Measurements from ENCODE around the gene AGK. TPM values are rescaled to one million over a fixed set of nuclear protein-coding genes. Genes with fewer than 3 reads are reported as not detected.
A peak's percentile ranks its signal among the peaks of the same experiment; 100 is the strongest.

AGK gene
- total and polyA plus RNA-seq, 4 donors = 7.2 to 13.6 (median 8.9) TPM

DNA sequence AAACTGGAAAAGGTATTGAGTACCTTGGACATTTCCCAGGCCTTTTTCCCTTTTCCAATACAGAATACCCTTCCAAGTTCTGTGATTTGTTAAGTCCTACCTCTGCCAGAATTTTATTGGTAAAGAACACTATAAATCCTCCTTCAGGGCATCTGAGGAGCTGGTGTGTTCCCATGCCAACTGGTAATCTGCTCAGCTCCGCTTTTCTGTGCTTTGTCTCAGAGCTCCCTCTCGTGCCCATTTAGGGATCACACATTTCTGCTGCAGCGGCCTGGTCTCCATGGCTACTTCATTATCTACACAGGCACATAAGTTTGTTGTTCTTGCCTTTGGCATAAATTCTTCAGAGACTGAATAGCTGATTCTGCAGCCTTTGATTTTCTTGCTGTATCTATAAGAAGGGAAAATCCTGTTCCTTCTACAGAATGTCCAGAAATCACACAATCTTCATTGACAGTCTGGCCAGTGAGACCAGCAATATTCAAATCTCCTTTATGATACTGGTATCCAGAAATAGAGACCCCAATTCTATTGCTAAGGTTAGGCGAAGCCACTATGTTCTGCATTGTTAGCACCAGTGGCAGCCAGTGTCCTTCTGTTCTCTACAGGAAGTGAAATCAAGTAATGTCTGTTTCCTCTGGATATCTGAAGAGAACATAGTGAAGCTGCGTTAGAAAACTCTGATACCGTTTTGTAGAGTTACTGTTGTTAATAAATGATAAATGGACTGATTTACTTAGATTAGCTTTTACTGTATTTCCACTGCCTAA, 98.8 kb downstream of the AGK start:
- no peak overlapping the region for H3K4me3 ChIP-seq (ENCODE audit: low read depth in 1 of 3, low read length in 3 of 3)
- TF ChIP-seq FOXA1 (IDR thresholded peaks at IDR 0.05) = no peak
- TF ChIP-seq RAD21 (IDR thresholded peaks at IDR 0.05) = peak; percentile 89
- TF ChIP-seq CTCF (IDR thresholded peaks at IDR 0.05; ENCODE audit: low read depth, low read length, missing input control) = peak; percentile 63
- TF ChIP-seq EGR1 (IDR thresholded peaks at IDR 0.05; ENCODE audit: low read depth in 2 of 2) = no peak
- no peak for TF ChIP-seq TAF1 (conservative IDR thresholded peaks at IDR 0.05)
- peaks cover 0 to 6% (median 0%) of the 10 kb centered on the region in 4 donors for H3K4me1 ChIP-seq (ENCODE audit: control insufficient read depth in 4 of 4, insufficient read depth in 4 of 4, low read length in 3 of 4)
- H3K27ac ChIP-seq (ENCODE audit: low read depth in 1 of 2, low read length in 2 of 2) = no peak overlapping the region
- no peaks in the 10 kb centered on the region for H3K9me3 ChIP-seq (ENCODE audit: control insufficient read depth in 4 of 4, low read length in 3 of 4)
- WGBS = 47% methylated on average over 6 of the region's 6 CpGs
- H3K9ac ChIP-seq (ENCODE audit: low read depth in 1 of 2, low read length in 2 of 2) = no peak overlapping the region
- no peaks in the 10 kb centered on the region for H3K27me3 ChIP-seq (ENCODE audit: control insufficient read depth in 4 of 4, insufficient read depth in 4 of 4, low read length in 3 of 4)
- H3K36me3 ChIP-seq (ENCODE audit: control insufficient read depth in 4 of 4, insufficient read depth in 3 of 4, low read depth in 1 of 4, low read length in 3 of 4) = peaks cover 0 to 5% (median 1%) of the 10 kb centered on the region in 4 donors
- DNase-seq (ENCODE audit: low spot score) = no peak

GRCh38 chr7:141651417-141651816, 100.2 kb downstream of the AGK start:
- Histone ChIP-seq H3K9me3 (ENCODE audit: control insufficient read depth in 4 of 4, low read length in 3 of 4) (no peaks in the 10 kb centered on the region), H3K9ac (ENCODE audit: low read depth in 1 of 2, low read length in 2 of 2) (no peak overlapping the region), H3K36me3 (ENCODE audit: control insufficient read depth in 4 of 4, insufficient read depth in 3 of 4, low read depth in 1 of 4, low read length in 3 of 4) (peaks cover 0 to 9% (median 0%) of the 10 kb centered on the region in 4 donors), H3K4me1 (ENCODE audit: control insufficient read depth in 4 of 4, insufficient read depth in 4 of 4, low read length in 3 of 4) (peaks cover 0 to 6% (median 0%) of the 10 kb centered on the region in 4 donors), H3K27me3 (ENCODE audit: control insufficient read depth in 4 of 4, insufficient read depth in 4 of 4, low read length in 3 of 4) (no peaks in the 10 kb centered on the region), H3K4me3 (ENCODE audit: low read depth in 1 of 3, low read length in 3 of 3) (no peak overlapping the region), H3K27ac (ENCODE audit: low read depth in 1 of 2, low read length in 2 of 2) (no peak overlapping the region)
- 93% methylated on average over 9 of the region's 9 CpGs for WGBS
- no peak for TF ChIP-seq RAD21 (IDR thresholded peaks at IDR 0.05)
- TF ChIP-seq FOXA2 (IDR thresholded peaks at IDR 0.05) = no peak
- TF ChIP-seq GABPA (IDR thresholded peaks at IDR 0.05 in 1 of 2, conservative IDR thresholded peaks at IDR 0.05 in 1 of 2) = no peak
- TF ChIP-seq NR2F2 (IDR thresholded peaks at IDR 0.05) = no peak
- TF ChIP-seq JUND (IDR thresholded peaks at IDR 0.05) = no peak
- TF ChIP-seq HNF4A (conservative IDR thresholded peaks at IDR 0.05) = no peak
- TF ChIP-seq YY1 (IDR thresholded peaks at IDR 0.05) = no peak
- TF ChIP-seq TAF1 (conservative IDR thresholded peaks at IDR 0.05) = no peak
- TF ChIP-seq MAX (IDR thresholded peaks at IDR 0.05) = no peak
- TF ChIP-seq, protein P1, sequence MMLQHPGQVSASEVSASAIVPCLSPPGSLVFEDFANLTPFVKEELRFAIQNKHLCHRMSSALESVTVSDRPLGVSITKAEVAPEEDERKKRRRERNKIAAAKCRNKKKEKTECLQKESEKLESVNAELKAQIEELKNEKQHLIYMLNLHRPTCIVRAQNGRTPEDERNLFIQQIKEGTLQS (IDR thresholded peaks at IDR 0.05) = no peak
- no peak for TF ChIP-seq EGR1 (IDR thresholded peaks at IDR 0.05; ENCODE audit: low read depth in 2 of 2)
- TF ChIP-seq SP1 (IDR thresholded peaks at IDR 0.05) = no peak
- TF ChIP-seq ZBTB33 (IDR thresholded peaks at IDR 0.05) = no peak
- no peak for TF ChIP-seq FOXA1 (IDR thresholded peaks at IDR 0.05)
- TF ChIP-seq HNF4G (IDR thresholded peaks at IDR 0.05) = no peak
- no peak for TF ChIP-seq RXRA (IDR thresholded peaks at IDR 0.05)
- TF ChIP-seq, protein P2, sequence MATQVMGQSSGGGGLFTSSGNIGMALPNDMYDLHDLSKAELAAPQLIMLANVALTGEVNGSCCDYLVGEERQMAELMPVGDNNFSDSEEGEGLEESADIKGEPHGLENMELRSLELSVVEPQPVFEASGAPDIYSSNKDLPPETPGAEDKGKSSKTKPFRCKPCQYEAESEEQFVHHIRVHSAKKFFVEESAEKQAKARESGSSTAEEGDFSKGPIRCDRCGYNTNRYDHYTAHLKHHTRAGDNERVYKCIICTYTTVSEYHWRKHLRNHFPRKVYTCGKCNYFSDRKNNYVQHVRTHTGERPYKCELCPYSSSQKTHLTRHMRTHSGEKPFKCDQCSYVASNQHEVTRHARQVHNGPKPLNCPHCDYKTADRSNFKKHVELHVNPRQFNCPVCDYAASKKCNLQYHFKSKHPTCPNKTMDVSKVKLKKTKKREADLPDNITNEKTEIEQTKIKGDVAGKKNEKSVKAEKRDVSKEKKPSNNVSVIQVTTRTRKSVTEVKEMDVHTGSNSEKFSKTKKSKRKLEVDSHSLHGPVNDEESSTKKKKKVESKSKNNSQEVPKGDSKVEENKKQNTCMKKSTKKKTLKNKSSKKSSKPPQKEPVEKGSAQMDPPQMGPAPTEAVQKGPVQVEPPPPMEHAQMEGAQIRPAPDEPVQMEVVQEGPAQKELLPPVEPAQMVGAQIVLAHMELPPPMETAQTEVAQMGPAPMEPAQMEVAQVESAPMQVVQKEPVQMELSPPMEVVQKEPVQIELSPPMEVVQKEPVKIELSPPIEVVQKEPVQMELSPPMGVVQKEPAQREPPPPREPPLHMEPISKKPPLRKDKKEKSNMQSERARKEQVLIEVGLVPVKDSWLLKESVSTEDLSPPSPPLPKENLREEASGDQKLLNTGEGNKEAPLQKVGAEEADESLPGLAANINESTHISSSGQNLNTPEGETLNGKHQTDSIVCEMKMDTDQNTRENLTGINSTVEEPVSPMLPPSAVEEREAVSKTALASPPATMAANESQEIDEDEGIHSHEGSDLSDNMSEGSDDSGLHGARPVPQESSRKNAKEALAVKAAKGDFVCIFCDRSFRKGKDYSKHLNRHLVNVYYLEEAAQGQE (IDR thresholded peaks at IDR 0.05) = no peak
- TF ChIP-seq CTCF (IDR thresholded peaks at IDR 0.05; ENCODE audit: low read depth, low read length, missing input control) = no peak
- DNase-seq (ENCODE audit: low spot score) = no peak
